Activated T-cell treated with anti-CD3 and anti-CD28 coated beads, Interleukin-2, amount 50 U/mL, for 72 hours (primary cell): Measurements from ENCODE around the gene G6PC1. TPM values are rescaled to one million over a fixed set of nuclear protein-coding genes. Genes with fewer than 3 reads are reported as not detected.
"Not testable (repeated sequence)": the region's sequence is repeated elsewhere in the genome, so short reads cannot be mapped to it uniquely, and the experiment has no call there.

Experiments
- ATAC-seq, 2 donors: fragments of 150-1000 bp; cut with Tn5 transposase; replicated peaks in 1 of 2; 2 replicates each; pipeline ENCODE4 v1.10.0; 2021; ENCODE audit warnings: moderate library complexity in 2 of 2, mild to moderate bottlenecking in 1 of 2
- DNase-seq, 2 donors: peaks; one replicate each; pipeline ENCODE4 v3.0.0; 2021 to 2022; ENCODE audit warnings: mixed read lengths in 1 of 2
- H3K27ac Mint-ChIP-seq: one replicate; pipeline ENCODE4 v1.8.0; 2022; ENCODE audit warnings: mild to moderate bottlenecking, moderate library complexity, mixed read lengths
- H3K27me3 Mint-ChIP-seq: one replicate; pipeline ENCODE4 v1.8.0; 2022; ENCODE audit warnings: low read depth, mixed read lengths
- H3K36me3 Mint-ChIP-seq, 2 donors: one replicate each; pipeline ENCODE4 v1.8.0; 2022; ENCODE audit warnings: mixed read lengths in 2 of 2, mild to moderate bottlenecking in 1 of 2; ENCODE audit not compliant: insufficient read depth in 2 of 2
- H3K4me1 Mint-ChIP-seq: one replicate; pipeline ENCODE4 v1.8.0; 2022; ENCODE audit warnings: low read depth, mixed read lengths
- H3K4me3 Mint-ChIP-seq, 2 donors: one replicate each; pipeline ENCODE4 v1.8.0; 2022; ENCODE audit warnings: mild to moderate bottlenecking in 2 of 2, mixed read lengths in 2 of 2, moderate library complexity in 2 of 2
- H3K9me3 Mint-ChIP-seq, 2 donors: one replicate each; pipeline ENCODE4 v1.8.0; 2022; ENCODE audit warnings: mixed read lengths in 2 of 2
- total RNA-seq, 2 donors: library from RNA; stranded (reverse); gene quantifications; one replicate each; pipeline ENCODE4 v1.2.3, GENCODE V29; 2022

Gene G6PC1
- total RNA-seq, 2 donors from 2014 or later: not detected

DNA sequence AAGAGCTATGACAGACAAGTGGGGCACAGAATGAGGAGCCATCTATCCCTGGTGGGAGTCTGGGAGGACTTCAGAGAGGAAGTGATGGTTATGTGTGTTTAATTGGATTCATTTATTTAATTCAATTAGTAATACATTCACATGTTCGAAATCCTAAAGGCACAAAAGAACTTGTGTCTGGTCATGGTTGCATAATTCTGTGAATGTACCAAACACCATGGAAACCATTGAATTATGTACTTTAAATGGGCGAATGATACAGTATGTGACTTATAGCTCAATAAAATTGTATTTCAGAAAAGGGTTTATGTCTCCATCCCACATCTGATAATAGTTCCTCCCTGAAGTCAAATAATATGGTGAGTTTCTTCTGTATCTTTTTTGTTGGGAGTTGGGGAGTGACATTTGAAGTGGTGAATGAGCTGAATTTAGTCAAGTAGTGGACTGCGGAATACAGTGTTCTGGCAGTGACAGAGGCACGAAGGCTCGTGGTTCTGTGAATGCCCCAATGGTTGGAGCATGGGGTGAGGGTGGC lies 19.8 kb upstream of the G6PC1 start:
- ATAC-seq (no peak), DNase-seq (no peak)
- Mint-ChIP-seq H3K9me3 (no peaks in the 10 kb centered on the region), H3K27ac (no peak overlapping the region), H3K4me3 (no peak overlapping the region), H3K27me3 (peaks cover 24% of the 10 kb centered on the region), H3K4me1 (no peaks in the 10 kb centered on the region), H3K36me3 (no peaks in the 10 kb centered on the region)

DNA sequence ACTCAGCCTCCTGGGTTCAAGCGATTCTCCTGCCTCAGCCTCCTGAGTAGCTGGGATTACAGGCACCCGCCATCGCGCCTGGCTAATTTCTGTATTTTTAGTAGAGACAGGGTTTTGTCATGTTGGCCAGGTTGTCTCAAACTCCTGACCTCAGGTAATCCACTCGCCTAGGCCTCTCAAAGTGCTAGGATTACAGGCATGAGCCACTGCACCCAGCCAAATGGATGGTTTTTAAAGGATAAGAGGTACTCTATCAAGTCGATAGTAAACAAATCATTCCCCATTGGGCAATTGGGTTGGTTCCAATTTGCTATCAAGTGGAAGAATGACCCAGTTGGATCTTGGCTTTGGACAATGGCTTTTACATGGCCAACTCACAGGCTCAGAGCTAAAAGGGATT lies 18.9 kb upstream of the G6PC1 start:
- H3K9me3 Mint-ChIP-seq, H3K4me1 Mint-ChIP-seq, H3K4me3 Mint-ChIP-seq, ATAC-seq, H3K36me3 Mint-ChIP-seq, DNase-seq, H3K27ac Mint-ChIP-seq: not testable (repeated sequence)
- peaks cover 23% of the 10 kb centered on the region for H3K27me3 Mint-ChIP-seq

DNA sequence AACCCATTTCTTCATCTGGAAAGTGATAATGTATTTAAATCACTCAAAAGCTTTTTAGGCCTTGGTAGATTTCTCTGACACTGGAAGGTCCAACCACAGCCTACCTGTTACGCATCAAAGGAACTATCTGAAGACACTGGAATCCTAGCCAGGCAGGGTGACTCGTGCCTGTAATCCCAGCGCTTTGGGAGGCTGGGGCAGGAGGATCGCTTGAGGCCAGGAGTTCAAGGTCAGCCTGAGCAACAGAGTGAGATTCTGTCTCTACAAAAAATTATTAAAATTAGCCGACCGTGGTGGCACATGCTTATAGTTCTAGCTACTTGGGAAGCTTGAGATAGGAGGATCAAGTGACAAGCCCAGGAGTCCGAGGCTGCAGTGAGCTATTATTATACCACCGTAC lies 18.4 kb upstream of the G6PC1 start:
- DNase-seq (no peak), ATAC-seq (no peak)
- H3K27me3 Mint-ChIP-seq: peaks cover 19% of the 10 kb centered on the region
- H3K4me3 Mint-ChIP-seq: no peak overlapping the region
- H3K36me3 Mint-ChIP-seq: no peaks in the 10 kb centered on the region
- no peaks in the 10 kb centered on the region for H3K9me3 Mint-ChIP-seq
- H3K27ac Mint-ChIP-seq: no peak overlapping the region
- H3K4me1 Mint-ChIP-seq: no peaks in the 10 kb centered on the region

DNA sequence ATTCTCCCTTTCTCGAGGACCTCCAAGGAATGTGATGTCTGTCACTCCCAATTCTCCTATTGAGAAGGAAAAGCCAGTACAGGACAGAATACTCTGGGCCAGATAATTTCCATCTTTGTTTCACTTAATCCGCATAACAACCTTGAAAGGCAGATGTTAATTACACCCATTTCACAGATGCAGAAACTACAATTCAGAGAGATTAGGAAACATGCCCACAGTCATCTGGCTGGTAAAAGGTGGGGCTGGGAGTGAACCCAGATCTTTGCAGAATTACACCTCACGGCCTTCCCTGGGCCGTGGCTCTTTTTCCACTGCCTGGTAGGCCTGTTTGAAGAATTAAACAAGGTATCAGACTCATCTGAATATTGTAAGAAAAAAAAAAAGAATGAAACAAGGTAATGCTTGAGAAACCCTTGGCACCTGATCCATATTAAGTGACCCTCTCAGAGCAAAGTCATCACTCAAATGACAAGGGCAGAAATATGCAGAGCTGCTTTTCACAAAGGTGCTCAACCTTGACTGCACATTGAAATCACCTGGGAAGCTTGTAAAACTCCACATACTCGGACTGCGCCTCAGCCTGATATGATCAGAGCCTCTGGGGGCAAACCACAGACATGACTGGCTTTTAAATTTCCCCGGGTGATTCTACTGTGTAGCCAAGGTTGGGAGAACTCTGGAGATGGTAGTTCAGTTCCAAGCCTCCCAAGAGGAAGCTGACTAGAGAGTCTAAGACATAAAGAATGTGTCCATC lies 16.6 kb upstream of the G6PC1 start:
- H3K27ac Mint-ChIP-seq: no peak overlapping the region
- DNase-seq (no peak), ATAC-seq (no peak)
- no peaks in the 10 kb centered on the region for H3K4me1 Mint-ChIP-seq
- H3K4me3 Mint-ChIP-seq: no peak overlapping the region
- no peaks in the 10 kb centered on the region for H3K36me3 Mint-ChIP-seq
- H3K9me3 Mint-ChIP-seq: no peaks in the 10 kb centered on the region
- peaks cover 8% of the 10 kb centered on the region for H3K27me3 Mint-ChIP-seq

DNA sequence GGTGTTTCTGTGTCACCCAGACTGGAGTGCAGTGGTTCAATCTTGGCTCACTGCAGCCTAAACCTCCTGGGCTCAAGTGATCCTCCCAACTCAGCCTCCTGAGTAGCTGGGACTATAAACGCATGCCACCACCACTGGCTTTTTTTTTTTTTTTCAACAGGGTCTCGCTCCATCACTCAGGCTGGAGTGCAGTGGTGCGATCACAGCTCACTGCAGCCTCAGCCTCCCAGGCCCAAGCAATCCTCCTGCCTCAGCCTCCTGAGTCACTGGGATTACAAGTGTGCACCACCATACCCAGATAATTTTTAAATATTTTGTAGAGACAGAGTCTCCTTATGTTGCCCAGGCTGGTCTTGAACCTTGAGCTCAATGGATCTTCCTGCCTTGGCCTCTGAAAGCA lies 14.8 kb upstream of the G6PC1 start:
- not testable (repeated sequence) for H3K27ac Mint-ChIP-seq, H3K36me3 Mint-ChIP-seq, H3K9me3 Mint-ChIP-seq, H3K4me3 Mint-ChIP-seq, H3K4me1 Mint-ChIP-seq, ATAC-seq, H3K27me3 Mint-ChIP-seq, DNase-seq

DNA sequence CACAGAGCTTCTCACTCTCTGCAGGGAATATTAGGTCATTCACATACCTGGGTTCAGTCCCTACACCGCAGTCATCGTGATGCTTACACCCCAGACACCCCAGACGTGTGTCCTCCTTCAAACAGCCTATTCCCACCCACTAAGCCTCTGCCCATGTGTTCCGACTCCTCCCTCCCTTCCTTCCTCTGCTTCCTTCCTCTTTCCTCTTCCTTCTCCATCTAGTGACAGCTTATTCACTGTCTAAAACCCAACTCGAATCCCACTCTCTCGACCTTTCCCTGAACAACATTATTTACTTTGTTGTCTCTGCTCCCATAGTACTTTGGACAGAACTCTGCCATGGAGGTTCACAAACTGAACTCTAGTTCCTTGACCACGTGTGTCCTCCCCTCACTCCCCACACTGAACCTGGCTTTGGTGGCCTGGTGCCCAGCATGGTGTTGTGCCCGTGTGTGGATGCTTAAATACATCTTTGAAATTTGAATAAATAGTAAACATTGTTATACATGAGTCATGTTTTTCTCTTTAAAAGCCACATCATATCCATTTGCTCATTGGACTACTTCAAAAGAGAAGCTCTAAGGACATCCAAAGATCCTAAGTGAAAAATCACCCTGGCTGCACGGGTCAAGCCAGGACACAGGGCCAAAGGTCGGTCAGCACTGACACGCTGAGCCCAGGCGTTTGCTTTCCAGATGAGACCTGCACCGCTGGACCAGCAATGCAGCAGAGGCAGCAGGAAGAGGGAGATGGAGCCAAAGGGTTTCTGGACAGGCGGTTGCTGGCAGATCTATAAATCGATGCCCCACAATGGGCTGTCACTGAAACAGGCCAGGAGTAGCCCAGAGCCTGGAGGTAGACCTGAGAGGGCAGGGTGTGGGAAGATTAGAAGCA lies 14.1 kb upstream of the G6PC1 start:
- DNase-seq (no peak), ATAC-seq (no peak)
- no peaks in the 10 kb centered on the region for H3K9me3 Mint-ChIP-seq

DNA sequence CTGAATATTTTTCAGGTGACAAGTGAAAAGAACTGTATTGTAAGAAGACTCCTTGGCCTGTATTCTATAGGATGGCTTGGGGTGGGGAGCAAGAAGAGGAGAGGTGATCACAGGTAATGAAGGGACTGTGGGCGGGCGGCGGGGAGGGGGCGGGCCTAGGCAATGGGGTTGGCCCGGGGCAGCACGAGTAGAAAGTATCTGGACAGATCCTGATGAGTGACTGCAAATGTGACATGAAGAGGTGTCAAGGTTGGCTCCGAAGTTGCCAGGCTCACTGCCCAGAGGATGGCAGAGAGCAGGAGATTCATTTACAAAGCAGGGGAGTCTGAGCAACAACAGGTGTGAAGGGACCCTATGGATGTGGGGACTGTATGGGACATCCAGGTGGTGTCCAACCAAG lies 10.8 kb upstream of the G6PC1 start:
- no peaks in the 10 kb centered on the region for H3K36me3 Mint-ChIP-seq
- peaks cover 16% of the 10 kb centered on the region for H3K27me3 Mint-ChIP-seq
- H3K27ac Mint-ChIP-seq: no peak overlapping the region
- no peak for ATAC-seq
- no peaks in the 10 kb centered on the region for H3K9me3 Mint-ChIP-seq
- H3K4me3 Mint-ChIP-seq: no peak overlapping the region
- no peaks in the 10 kb centered on the region for H3K4me1 Mint-ChIP-seq
- no peak for DNase-seq

More for the DNA sequence above, 14.1 kb upstream of the G6PC1 start:
- H3K4me1 Mint-ChIP-seq: no peaks in the 10 kb centered on the region
- H3K4me3 Mint-ChIP-seq: no peak overlapping the region
- H3K27me3 Mint-ChIP-seq: no peaks in the 10 kb centered on the region
- no peak overlapping the region for H3K27ac Mint-ChIP-seq
- no peaks in the 10 kb centered on the region for H3K36me3 Mint-ChIP-seq

DNA sequence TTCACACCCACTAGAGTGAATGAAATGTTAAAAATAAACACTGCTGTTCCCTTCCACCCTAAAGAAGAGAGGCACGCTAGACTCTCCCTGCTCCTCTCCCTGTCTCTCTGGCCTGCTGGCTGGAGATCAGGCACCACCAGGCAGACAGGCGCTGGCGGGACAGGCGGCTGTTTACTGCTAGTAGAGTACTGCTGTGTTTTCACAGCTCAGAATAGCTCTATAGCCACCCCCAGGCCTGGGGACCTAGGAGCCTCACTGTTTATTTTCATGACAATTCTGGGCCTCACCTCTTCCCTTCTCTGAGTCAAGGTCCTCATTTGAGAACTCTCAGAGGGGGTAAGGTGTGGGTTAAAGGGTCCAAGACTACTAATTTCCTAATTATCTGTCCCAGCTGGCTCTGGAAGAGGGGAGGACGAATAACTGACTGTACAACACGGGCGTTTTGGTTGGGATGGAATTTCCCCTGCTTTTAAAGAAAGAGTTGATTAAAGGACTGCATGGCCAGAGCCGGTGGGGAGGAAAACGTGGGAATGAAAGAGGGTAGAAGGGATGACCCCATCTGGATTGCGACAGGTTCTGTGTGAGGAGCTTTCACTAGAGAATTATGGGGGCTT lies 9.0 kb upstream of the G6PC1 start:
- Mint-ChIP-seq H3K27ac (no peak overlapping the region), H3K4me3 (no peak overlapping the region), H3K36me3 (no peaks in the 10 kb centered on the region), H3K4me1 (no peaks in the 10 kb centered on the region), H3K27me3 (peaks cover 16% of the 10 kb centered on the region), H3K9me3 (no peaks in the 10 kb centered on the region)
- ATAC-seq (no peak), DNase-seq (no peak)

DNA sequence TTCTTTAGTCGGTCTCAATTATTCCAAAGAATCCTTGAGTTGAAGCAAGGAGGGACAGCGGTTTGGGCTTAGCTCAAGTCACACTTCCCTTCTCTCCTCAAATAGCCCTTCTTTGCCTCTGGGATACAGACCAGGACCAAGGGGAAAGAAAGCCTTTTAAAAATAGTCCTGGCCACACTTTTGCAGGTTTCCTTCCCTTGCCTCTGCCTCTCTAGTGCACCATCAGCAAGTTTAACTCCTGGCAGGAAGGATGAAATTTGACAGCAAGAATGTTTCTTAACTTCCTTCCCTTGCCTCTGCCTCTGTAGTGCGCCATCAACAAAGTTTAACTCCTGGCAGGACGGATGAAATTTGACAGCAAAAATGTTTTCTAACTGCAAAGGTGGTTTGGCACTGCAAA lies 7.2 kb upstream of the G6PC1 start:
- Mint-ChIP-seq H3K36me3 (no peaks in the 10 kb centered on the region), H3K27me3 (peaks cover 16% of the 10 kb centered on the region), H3K4me1 (no peaks in the 10 kb centered on the region), H3K27ac (no peak overlapping the region), H3K9me3 (no peaks in the 10 kb centered on the region), H3K4me3 (no peak overlapping the region)
- DNase-seq (no peak), ATAC-seq (no peak)

DNA sequence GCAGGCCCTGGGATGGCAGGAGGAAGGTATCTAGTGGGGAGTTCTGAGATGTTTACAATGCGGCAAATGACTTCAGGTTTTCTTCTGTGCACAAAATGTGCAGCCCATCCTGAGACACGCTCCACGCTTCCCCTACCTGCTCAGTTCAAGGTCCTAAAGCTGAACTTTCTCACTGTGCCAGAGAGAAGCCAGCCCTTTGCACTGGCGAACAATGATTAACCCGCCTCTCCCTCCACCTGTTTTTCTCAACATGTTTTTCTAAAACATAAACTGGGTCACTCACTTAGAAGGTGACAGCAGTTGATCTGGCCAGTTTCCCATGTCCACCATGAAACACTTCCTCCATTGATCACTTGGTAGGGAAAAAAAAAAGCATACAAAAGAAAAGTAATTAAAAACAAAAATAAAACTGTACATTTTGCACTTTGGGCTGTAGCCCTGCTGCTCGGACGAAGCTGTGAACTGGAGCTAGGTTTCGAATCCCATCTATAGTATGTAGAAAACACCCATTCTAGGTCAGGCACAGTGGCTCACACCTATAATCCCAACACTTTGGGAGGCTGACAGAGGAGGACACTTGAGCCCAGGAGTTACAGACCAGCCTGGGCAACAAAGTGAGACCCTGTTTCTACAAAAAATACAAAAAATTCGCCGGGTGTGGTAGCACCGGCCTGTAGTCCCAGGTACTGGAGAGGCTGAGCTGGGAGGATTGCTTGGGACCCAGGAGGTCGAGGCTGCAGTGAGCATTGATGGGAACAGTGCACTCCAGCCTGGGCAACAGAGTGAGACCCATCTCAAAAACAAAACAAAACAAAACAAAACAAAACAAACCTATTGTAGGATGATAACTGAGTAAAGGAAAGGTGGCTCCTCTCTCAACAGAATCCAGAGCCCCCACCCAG lies 6.1 kb upstream of the G6PC1 start:
- no peaks in the 10 kb centered on the region for H3K36me3 Mint-ChIP-seq
- H3K4me1 Mint-ChIP-seq: no peaks in the 10 kb centered on the region
- no peak overlapping the region for H3K27ac Mint-ChIP-seq
- H3K27me3 Mint-ChIP-seq: peaks cover 16% of the 10 kb centered on the region
- no peak for ATAC-seq
- no peaks in the 10 kb centered on the region for H3K9me3 Mint-ChIP-seq
- no peak for DNase-seq
- no peak overlapping the region for H3K4me3 Mint-ChIP-seq

DNA sequence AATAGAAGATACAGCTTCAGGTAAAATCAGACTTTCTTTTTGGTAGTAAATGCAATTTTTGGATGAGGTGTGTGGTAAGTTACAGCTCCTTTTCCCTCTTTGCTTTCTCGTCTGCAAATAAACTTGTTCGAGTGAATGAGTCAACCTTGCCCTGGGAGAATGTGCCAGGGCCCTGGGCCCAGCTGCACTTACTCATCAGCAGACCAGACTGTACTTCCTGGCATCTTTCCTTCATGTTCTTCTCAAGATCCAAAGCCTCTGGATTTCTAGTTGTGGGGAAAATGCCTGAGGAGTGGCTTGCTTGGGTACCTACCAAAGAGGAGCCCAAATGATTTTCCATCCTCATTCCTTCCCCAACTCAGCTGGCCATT lies 5.4 kb upstream of the G6PC1 start:
- no peaks in the 10 kb centered on the region for H3K36me3 Mint-ChIP-seq
- ATAC-seq (no peak), DNase-seq (no peak)
- H3K27me3 Mint-ChIP-seq: peaks cover 19% of the 10 kb centered on the region
- no peaks in the 10 kb centered on the region for H3K4me1 Mint-ChIP-seq
- H3K9me3 Mint-ChIP-seq: no peaks in the 10 kb centered on the region
- no peak overlapping the region for H3K27ac Mint-ChIP-seq
- H3K4me3 Mint-ChIP-seq: no peak overlapping the region

DNA sequence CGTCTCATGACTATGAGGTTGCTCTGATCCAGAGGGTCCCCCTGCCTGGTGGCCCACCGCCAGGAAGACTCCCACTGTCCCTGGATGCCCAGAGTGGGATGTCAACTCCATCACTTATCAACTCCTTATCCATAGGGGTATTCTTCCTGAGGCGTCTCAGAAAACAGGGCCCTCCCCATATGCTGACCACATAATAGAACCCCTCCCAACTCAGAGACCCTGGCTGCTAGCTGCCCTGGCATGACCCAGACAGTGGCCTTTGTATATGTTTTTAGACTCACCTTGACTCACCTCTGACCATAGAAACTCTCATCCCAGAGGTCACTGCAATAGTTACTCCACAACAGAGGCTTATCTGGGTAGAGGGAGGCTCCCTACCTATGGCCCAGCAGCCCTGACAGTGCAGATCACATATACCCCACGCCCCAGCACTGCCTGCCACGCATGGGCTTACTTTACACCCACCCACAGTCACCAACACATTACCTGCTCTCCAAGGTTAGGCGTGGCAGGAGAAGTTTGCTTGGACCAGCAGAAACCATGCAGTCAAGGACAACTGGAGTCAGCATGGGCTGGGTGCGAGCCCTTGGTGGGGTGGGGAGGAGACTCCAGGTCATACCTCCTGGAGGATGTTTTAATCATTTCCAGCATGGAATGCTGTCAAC lies 2.3 kb upstream of the G6PC1 start:
- DNase-seq (no peak), ATAC-seq (no peak)
- Mint-ChIP-seq H3K4me3 (no peak overlapping the region), H3K27ac (no peak overlapping the region), H3K27me3 (peaks cover 28% of the 10 kb centered on the region), H3K9me3 (no peaks in the 10 kb centered on the region), H3K4me1 (no peaks in the 10 kb centered on the region), H3K36me3 (no peaks in the 10 kb centered on the region)
